ENCODE results near the gene AATF.
A peak's percentile ranks its signal among the peaks of the same experiment; 100 is the strongest.

The AATF gene

DNA sequence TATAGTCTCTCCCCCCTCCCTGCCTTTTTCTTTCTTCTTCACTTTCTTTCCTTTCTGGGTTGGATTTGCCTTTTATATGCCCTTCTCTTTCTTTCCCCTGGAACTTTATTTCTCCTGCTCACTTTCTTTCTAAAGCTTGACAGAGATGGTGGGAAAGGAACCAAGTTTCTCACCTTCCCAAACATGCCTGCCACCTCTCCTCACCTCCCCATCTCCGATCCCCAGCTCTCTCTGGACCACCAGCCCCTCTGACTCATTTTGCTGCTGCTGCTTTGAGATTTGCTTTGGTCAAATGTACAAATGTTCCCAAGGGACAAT lies 18.2 kb upstream of the AATF start:
- no peak overlapping the region for H3K4me3 ChIP-seq (ENCODE audit: low read depth, low read length)

DNA sequence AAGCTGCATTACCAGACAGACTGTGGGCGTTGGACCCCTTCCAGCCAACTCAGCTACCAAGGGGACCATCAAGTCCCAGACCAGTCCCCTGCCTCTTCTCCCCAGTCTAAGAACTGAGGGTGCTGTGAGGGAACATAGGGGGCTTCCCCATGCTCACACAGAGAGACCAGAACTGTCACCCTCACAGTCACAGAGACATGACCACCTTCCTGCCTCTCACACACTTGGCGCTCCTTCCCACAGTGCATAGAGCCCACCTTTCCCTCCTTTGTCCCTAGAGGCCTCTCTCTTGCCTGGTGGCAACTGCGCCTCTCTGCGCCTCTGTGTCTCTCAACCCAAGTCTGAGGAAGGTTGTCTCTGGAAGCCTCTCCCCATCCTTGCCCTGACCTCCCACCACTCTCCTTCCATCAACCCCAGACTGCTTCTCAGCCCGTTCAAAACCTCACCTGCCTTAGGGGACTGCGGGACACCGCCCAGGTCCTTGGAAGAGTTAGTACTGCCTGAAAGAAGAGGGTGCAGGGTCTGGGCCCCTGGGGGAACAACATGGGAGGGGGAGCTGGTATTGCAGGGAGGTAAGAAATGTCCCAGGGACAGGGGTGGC lies 17.6 kb upstream of the AATF start:
- no peak overlapping the region for H3K4me3 ChIP-seq (ENCODE audit: low read depth, low read length)

DNA sequence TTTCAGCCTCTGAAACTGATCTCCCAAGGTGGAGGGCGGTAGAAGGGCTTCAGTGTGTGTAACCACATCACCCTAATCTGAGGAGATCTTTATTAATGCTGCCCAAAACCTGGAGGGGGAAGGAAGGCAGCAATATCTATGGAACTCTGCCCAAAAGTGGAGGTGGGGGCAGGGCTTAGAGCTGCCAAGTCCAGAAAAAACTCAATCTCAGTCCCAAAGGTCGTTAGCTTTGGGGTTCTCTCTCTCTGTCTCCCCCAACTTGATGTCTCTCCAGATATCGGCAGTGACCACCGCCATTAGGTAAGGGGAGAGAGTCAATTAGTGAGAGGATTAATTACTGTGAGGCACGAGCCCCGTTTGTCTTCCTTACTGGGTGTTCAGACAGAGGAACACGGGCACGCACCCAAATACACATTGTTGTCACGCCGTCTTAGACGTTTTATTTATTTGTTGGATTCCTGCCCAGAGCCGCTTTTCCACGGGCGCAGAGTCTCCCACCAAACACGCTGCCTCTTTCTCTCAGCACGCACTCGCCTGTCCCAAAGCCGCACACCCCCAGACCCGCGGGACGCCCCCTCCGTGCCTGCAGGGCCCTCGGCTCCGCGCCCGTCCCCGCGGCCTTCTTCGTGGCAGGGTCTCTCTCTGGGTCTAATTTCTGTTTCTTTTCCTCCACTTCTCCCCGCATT lies 16.9 kb upstream of the AATF start:
- no peak overlapping the region for H3K4me3 ChIP-seq (ENCODE audit: low read depth, low read length)

DNA sequence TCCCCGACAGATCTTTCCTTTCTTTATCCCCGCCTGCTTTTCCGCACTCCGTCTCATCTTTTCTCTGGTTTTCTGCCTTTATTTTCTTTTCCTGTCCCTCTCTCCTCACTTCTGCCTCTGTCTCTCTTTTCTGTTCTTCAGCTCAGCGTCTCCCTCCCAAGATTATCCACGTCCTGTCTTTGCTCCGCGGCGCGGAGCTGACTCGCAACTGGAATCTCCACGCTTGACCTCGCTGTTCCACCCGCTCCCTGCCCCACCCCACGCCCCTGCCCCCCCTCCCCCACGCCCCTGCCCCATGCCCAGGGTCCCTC lies 16.4 kb upstream of the AATF start:
- no peak overlapping the region for H3K4me3 ChIP-seq (ENCODE audit: low read depth, low read length)

DNA sequence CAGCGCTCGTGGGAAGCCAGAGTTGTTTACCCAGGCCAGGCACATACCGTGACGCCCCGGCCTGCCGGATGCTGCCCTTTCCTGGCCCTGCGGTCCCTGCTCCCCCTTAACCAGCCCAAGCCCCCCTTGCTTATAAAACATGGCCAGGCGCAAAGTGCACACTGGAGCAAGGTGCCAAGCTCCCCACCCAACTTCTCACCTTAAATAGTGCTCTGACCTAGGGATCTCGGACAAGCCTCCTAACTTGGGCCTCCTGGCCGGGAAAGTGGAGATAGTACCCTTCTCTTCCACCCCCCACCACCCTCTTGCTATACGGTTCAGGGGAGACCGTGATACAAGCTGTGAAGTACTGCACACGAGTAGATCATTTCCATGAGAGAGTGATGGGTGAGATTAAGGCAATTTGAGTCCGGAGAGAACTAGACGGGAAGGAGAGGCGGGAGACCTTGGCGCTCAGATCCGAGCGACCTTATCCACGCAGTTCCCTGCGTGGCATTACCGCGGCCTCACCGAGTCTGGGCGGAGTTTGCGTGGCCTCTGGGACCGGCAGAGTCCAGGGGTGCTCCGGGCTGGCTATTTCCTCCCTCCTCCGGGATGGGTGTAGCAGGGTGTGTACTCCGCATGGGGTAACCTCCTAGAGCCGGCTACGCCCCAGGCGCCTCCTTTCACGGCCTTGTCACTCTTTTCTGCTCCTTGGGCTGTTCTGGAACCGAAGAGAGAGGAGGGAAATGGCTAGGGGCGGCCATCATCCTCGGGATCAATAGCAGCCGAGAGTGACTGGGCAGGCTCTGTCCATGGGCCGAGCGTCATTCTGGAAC lies 15.9 kb upstream of the AATF start:
- no peak overlapping the region for H3K4me3 ChIP-seq (ENCODE audit: low read depth, low read length)

DNA sequence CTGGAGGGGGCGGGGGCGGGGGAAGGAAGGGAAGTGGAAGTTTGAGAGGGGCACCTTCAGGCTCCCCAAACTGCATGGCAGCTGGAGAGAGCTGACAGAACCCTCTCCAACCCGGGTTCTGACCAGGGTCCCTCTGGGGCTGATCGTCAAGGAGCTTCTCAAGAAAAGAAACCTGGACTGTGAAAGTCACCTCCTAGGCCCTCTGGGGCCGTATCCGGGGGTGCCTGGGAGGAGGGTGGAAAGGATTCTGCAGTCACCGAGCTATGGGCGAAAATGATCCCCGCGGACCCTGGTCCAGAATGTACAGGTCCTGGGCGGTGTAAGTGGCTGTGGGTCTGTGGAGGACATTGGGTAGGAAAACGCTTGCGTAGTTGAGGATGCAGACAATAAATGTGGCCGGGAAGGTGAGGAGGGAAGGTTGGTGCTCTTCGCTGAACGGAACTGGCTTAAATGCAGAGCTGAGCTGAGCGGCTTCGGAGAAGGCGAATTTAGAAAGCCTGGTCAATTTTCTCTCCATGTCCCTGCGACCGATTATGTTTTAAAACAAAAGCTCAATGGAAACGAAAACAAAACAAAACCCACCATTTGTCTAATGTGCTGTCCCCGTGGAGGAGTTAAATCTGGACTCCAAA lies 15.1 kb upstream of the AATF start:
- H3K4me3 ChIP-seq (ENCODE audit: low read depth, low read length) = no peak overlapping the region

DNA sequence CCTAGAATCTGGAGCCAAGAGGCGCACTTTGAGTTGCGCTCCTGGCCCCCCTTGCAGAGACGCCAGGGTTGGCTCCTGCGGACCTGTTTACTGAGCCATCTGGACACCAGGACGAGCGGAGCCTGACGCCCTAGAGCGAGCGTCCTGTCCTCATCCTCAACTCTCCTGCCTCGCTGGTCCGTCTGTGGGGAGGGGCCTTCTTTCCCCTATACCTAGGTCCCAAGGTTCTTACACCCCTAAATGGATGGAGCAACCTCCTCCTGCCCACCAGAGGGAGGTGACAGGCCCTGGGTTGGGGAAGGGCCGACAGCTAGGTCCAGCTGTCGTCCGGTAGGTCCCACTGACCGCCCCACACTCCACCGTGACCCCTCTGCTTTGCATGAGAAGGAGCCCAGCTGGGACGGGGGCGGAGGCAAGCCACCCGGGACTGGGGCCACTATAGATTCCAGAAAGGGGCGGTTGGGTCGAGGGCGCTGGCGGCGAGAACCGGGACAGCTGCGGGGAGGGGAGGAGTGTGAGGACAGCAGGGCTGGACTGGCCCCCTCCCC lies 14.5 kb upstream of the AATF start:
- no peak overlapping the region for H3K4me3 ChIP-seq (ENCODE audit: low read depth, low read length)

DNA sequence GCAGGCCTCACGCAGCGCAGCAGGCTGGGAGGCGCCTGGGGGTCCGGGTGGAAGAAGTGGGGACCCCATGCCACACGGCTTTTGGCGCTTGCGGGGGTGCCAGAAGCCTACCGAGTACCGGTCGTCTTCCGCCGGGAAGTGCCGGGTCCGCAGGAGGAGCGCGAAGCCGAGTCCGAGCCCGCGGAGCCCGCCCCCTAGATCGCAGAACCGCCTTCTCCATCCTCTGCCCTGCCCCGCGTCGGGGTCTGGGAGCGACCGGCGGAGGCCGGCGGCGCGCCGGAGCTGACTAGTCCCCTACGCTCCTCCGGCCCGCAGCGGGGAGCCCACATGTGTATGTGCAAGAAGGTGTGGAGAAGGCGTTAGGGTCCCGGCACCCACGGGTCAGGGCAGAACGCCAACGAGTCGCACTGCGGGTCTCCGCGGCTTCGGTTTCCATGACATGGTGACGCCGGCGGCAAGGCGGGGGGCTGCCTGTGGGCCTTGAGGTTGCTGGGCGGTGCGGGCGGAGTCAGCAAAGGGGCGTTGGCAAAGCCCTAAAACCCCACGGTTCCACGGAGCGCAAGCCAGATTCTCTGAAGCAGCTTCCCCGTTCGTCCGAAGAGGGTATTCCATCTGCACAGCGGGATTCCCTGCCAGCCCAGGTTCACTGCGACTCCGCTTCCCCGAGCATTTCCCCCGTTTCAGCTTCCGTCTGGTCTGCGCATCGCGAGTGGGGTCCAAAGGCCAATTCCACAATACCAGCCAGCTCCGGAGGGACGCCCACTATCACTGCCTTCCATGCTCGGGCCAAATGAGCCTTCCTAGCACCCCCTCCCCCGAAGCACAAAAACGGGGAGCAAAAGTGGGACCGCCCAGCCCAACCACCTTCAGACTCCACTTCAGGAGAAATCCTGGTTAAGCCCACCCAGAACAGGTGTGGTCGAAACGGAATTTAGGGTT lies 13.8 kb upstream of the AATF start:
- peak overlapping the region; percentile 8 for H3K4me3 ChIP-seq (ENCODE audit: low read depth, low read length)

DNA sequence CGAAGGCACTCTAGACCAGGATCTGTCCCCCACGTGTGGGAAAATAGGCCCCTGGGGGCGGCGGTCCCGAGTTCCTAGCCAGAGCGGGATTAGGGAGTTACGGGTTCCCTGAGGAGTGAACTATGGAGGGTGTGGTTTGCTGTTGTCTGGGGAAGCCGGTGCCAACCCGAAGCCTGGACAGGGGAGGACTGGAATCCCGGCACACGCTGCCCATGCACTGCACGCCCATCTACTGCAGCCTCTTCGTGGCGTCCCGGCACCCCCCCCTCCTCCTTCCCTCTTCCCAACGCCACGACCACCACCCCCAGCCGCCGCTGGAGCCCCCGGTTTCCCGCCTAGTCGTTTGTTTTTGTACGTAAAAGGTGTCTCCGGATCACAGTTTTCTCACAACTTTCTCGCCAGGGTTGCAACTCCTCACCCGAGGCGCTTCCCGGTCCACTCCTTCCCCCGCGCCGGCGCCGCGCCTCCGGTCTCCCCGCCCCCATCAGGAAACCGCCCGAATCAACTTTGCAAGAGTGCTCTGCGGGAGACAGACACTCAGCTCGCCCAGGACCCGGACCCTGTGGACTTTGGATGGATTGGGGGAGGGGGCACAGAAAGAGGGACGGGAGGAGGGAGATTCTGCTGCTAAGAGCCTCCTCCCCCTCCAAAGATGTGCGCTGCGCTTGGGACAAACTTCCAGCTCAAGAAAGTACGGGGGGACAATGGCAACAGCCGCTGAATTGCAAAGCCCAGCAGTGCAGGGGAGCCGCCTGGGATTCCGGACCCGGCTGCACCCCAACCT lies 12.9 kb upstream of the AATF start:
- H3K4me3 ChIP-seq (ENCODE audit: low read depth, low read length) = peak overlapping the region; percentile 39

DNA sequence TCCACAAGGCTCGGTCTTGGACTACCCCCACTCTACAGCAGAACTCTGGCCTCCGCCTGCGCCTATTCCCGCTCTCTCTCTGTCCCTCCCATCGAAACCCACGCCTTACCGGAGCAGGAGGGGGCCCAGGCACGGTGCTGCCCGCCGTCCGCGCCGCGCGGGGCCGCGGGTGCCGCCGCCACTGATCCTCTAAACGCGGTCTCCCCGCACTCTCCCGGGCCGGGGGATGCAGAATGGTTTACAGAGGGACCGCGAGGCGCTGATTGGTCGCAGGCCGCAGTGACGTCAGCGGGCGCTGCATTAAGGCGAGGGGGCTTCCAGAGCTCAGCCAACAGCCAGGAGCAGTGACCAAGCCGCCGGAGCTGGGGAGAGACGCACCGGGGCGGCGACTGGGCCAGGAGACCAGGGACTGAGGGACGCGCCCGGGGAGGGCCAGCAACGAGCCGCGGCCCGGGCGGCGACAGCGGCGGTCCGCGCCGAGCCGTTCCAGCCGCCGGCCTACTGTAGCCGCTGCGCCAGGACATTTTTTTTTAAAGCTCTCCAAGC lies 12.2 kb upstream of the AATF start:
- H3K4me3 ChIP-seq (ENCODE audit: low read depth, low read length) = peak overlapping the region; percentile 39

DNA sequence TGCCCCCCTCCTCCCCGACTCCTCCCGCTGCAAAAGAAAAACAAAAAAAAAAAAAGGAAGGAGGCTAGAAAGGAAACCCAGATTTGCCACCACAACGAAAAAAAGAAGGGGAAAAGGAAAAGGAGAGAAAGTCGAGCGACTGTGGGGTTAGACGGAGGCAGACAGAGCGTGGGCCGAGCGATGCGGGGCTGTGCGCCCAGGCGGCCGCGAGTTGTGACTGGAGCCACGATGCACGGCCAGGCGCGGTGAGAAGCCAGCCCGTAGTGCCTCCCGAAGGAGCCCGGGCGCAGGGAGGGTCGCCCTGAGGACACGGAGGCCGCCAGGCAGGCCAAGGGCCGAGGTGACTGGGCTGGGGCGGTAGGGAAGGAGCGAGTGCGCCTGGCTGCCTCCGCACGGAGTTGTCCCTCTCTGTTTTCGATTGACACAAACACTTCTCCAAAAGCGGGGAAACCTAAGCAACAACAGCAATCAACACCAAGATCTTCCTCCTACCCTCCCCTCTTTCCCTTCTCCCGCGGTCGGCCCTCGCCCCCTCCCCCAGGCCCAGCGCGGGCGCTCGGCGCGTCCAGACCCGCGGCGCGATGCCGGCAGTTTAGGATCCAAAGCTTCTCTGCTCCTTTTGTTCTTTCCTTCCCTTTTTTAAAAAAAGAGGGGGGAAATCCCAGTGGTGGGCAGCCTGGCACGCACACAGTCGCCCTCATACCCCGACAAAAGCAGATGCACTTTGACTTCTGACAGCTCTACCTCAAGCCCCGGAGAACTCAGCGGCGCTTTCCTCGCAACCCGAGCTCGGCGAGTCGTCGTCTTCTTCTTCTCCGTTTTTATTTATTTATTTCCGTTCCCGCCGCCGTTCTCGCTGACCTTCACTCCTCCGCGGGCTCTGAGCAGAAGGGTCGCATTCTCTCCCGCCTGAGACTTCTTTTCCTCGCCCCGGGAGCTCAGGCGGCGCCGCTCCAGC lies 11.5 kb upstream of the AATF start, which contains the start of gene LHX1:
Gene LHX1, plus strand, starts transcription at position 475 of the 958 bp plus-strand sequence. CDS start 723 bp downstream, outside the sequence.
- peak within 1 kb of the TSS; percentile 39 for H3K4me3 ChIP-seq (ENCODE audit: low read depth, low read length)

DNA sequence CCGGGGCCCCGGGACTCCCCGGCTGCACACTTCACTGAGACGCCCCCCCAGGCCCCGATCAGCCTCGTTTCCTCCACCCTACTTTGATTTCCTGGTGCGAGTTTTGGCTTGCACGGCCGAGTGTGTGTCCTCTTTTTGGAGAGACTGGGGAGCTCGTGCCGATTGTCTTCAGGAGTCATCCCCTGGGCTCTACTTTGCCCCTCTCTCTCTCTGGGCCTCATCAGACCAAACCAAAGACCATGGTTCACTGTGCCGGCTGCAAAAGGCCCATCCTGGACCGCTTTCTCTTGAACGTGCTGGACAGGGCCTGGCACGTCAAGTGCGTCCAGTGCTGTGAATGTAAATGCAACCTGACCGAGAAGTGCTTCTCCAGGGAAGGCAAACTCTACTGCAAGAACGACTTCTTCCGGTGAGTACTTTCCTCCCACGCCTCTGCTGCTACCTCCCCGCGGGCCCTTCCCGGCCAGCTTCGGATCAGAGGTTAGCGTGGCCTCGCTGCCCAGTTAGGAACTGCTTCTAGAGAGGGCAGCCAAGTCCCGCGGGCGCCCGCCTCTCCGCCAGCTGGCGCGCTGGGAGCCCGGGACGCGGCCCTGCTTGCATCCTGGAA lies 10.7 kb upstream of the AATF start:
- no peak overlapping the region for H3K4me3 ChIP-seq (ENCODE audit: low read depth, low read length)

DNA sequence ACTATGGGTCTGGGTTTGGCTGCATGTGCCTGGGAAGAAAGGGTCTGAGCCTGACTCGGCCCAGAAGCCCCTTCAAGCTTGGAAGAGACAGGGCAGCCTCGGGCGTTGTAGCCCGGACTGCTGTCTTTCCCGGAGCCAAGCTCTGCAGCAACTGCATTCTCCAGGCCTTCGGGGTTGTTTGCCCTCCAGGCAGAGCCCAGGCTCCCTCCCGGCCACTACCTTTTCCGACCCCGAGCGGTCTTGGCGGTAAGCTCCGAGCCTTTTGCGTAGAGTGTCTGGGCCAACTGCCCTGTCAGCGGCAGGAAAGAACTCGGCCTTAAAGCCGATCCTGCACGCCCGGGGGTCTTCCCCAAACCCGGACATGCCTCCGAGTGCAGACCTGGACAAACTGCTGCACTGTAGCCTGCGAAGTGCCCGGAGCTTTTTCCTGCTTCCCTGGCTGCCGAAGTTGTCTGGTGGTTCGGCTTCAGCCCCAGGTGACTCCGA lies 10.1 kb upstream of the AATF start:
- H3K4me3 ChIP-seq (ENCODE audit: low read depth, low read length) = peak overlapping the region; percentile 13

DNA sequence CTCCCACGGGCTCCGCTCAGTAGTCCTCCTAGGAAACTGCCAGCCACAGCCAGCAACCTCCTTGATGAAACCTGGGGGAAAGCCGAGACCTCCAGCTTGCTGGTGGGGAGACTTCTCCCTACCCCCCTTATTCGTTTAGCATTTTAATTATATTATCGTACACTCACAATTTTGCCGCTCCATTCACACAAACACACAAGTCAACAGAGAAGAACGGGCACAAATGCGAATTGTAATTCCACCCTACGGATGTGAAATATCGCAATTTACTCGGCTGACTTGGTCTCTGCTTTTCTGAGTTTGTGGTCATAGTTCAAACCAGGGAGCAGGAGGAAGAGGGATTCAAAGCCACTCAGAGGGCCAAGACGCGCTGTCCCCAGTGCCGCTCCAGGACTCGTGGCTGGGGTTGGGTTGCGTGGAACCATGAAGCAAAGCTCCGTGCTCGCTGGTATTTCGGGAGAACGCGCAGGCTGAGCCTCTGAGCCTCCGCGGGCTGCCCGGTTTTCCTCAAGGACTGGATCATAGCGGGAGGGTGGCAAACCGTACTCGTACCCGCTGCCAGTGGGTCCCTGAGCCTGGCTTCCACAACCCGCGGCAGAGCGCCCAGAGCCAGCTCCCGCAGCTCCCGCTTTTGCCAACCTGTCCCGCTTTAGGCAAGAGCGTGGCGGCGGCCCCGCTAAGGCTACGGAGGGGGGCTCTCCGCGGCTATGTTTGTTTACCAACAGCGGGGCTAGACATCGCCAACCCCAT lies 9.5 kb upstream of the AATF start:
- no peak overlapping the region for H3K4me3 ChIP-seq (ENCODE audit: low read depth, low read length)

DNA sequence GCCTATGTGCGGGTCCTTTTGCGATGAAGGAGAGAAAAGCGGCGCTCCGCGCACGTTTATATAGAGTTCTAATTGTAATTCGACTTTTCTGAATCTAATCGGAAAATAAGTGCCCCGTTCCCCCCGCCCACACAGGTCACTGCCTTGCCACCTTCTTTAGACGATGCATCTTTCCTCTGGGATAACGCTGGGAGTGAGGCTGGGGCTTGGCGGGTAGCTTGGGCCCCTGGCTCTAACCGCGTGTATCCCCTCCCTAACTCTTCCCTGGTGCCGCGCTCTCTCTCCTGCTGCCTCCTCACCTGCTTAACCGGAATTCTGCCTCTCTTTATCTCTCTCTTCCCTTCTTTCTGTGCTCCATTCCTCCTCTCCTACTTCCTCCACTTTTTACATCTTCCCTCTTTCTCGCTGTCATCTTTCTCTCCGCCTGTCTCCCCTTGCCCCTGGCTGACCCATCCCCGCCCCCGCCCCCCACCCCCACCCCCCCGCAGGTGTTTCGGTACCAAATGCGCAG lies 8.9 kb upstream of the AATF start:
- H3K4me3 ChIP-seq (ENCODE audit: low read depth, low read length) = no peak overlapping the region

DNA sequence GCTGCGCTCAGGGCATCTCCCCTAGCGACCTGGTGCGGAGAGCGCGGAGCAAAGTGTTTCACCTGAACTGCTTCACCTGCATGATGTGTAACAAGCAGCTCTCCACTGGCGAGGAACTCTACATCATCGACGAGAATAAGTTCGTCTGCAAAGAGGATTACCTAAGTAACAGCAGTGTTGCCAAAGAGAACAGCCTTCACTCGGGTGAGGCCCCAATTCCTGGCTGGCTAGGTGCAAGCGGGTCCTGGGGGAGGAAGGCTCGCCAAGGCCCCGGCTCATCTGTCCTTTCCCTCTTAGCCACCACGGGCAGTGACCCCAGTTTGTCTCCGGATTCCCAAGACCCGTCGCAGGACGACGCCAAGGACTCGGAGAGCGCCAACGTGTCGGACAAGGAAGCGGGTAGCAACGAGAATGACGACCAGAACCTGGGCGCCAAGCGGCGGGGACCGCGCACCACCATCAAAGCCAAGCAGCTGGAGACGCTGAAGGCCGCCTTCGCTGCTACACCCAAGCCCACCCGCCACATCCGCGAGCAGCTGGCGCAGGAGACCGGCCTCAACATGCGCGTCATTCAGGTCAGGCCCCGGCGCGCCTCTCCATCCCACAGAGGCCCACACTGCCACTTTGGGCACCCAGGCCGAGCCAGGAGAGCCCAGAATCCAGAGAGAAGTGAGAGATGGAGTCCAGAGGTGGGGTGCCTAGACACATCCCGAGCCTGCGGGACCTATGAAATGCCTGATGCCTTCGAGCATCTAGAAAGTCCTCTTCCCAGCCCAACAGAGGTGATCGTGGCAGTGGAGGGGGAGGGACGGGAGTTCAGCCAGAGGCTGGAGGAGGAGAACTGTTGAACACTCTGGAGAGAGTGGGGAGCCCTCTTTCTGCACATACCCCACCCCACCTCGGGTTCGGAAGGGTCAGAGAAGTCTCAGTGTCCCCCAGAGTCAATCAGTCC lies 8.2 kb upstream of the AATF start:
- no peak overlapping the region for H3K4me3 ChIP-seq (ENCODE audit: low read depth, low read length)
